Gastrocnemius medialis (tissue), 4 donors: ENCODE results near the gene PPP1CB. TPM values are rescaled to one million over a fixed set of nuclear protein-coding genes. Genes with fewer than 3 reads are reported as not detected.
A peak's percentile ranks its signal among the peaks of the same experiment; 100 is the strongest.

Source experiments
- ATAC-seq, 2 donors: fragments of 150-250 bp; one replicate each; pipeline ENCODE4 v1.9.1; 2016
- DNase-seq, 2 donors: peaks; one replicate each; pipeline ENCODE4 v3.0.0-alpha.2; 2019
- H3K27ac ChIP-seq, 4 donors: fragments of 200-600 bp; sonication (generic); 1 replicate in 1 of 4; 2 replicates in 3 of 4; pipeline ENCODE4 v1.5.1; 2016 to 2018; ENCODE audit warnings: mild to moderate bottlenecking in 2 of 4, moderate library complexity in 1 of 4
- H3K27me3 ChIP-seq, 3 donors: fragments of 200-600 bp; sonication (generic) in 2 of 3; 1 replicate in 1 of 3; 2 replicates in 2 of 3; pipeline versions ENCODE4 v1.5.1 to v1.6.0; 2016 to 2019; ENCODE audit warnings: mild to moderate bottlenecking in 1 of 3, moderate library complexity in 1 of 3
- H3K36me3 ChIP-seq, 2 donors: fragments of 200-600 bp; sonication (generic) in 1 of 2; one replicate each; pipeline ENCODE4 v1.5.1; 2017 to 2018
- H3K4me1 ChIP-seq, 2 donors: fragments of 200-600 bp; sonication (generic) in 1 of 2; one replicate each; pipeline ENCODE4 v1.5.1; 2016 to 2017; ENCODE audit warnings: mild to moderate bottlenecking in 2 of 2
- H3K4me3 ChIP-seq, 4 donors: fragments of 200-600 bp; sonication (generic) in 3 of 4; 1 replicate in 1 of 4; 2 replicates in 3 of 4; pipeline ENCODE4 v1.5.1; 2016 to 2019; ENCODE audit warnings: mild to moderate bottlenecking in 2 of 4
- H3K9me3 ChIP-seq, 3 donors: fragments of 200-600 bp; sonication (generic) in 2 of 3; 1 replicate in 1 of 3; 2 replicates in 2 of 3; pipeline ENCODE4 v1.5.1; 2016 to 2019
- POLR2A ChIP-seq, 2 donors: fragments of 450-650 bp; IDR thresholded peaks; one replicate each; pipeline ENCODE4 v1.6.1; 2017; ENCODE audit warnings: antibody characterized with exemption in 2 of 2, mild to moderate bottlenecking in 2 of 2, moderate library complexity in 2 of 2
- in situ Hi-C, 4 donors: fragments of 200-750 bp; cut with MboI; loops; one replicate each; pipeline versions ENCODE4 v1.15.0 to v1.8.0; 2017; ENCODE audit warnings: low sequenced_read_pairs in 4 of 4
- intact Hi-C: fragments of 100-400 bp; cut with DNase I; formaldehyde crosslinking; loops from one replicate; pipeline ENCODE4 v1.15.1; 2023; ENCODE audit warnings: low total_unique reads
- total RNA-seq, 4 donors: library from RNA; depleted of rRNA; stranded (reverse); fragments of >200 nt; gene quantifications; one replicate each; pipeline versions ENCODE4 v1.1.0 to v1.2.3, GENCODE V29; 2016
- TF ChIP-seq, protein P1 (sequence below), 5 experiments: fragments of 450-650 bp in 3 of 5; fragments of 200-600 bp in 2 of 5; sonication (generic) in 2 of 5; IDR thresholded peaks in 4 of 5; conservative IDR thresholded peaks in 1 of 5; 1 replicate in 4 of 5; 2 replicates in 1 of 5; pipeline ENCODE4 v1.5.1; 2016 to 2019; ENCODE audit warnings: antibody characterized with exemption in 5 of 5, mild to moderate bottlenecking in 3 of 5, moderate library complexity in 3 of 5

The PPP1CB gene
- total RNA-seq, 4 donors from 2014 or later, result 230 to 419 (median 317) TPM

DNA sequence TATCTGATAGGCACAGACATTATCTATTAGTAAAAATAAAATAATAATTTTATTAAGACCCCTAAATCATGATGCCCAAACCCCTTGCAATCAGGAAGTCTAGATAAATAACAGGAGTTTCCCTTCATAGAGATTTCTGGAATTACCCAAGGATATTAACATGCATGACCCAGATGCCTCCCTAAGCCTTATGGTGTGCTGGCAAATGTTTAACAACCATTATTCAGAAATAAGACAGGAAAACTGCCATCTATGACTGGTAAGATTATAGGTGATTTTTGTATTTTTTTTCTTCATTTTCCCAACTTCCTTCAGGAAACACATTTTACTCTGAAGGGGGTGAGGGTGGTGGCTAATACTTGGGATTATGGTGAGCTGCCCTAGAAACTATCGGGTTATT is 2.7 kb upstream of the PPP1CB start:
- Histone ChIP-seq H3K36me3 (no peaks in the 10 kb centered on the region), H3K27me3 (no peaks in the 10 kb centered on the region), H3K4me3 (no peak overlapping the region), H3K4me1 (peaks cover 35 to 46% of the 10 kb centered on the region in 2 donors), H3K27ac (peak overlapping the region; percentile 96 to 99 (median 97)), H3K9me3 (no peaks in the 10 kb centered on the region)
- TF ChIP-seq, protein P1, sequence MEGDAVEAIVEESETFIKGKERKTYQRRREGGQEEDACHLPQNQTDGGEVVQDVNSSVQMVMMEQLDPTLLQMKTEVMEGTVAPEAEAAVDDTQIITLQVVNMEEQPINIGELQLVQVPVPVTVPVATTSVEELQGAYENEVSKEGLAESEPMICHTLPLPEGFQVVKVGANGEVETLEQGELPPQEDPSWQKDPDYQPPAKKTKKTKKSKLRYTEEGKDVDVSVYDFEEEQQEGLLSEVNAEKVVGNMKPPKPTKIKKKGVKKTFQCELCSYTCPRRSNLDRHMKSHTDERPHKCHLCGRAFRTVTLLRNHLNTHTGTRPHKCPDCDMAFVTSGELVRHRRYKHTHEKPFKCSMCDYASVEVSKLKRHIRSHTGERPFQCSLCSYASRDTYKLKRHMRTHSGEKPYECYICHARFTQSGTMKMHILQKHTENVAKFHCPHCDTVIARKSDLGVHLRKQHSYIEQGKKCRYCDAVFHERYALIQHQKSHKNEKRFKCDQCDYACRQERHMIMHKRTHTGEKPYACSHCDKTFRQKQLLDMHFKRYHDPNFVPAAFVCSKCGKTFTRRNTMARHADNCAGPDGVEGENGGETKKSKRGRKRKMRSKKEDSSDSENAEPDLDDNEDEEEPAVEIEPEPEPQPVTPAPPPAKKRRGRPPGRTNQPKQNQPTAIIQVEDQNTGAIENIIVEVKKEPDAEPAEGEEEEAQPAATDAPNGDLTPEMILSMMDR (IDR thresholded peaks at IDR 0.05 in 4 of 5, conservative IDR thresholded peaks at IDR 0.05 in 1 of 5), result no peak
- no peak for TF ChIP-seq POLR2A (IDR thresholded peaks at IDR 0.05)
- in situ Hi-C loops (no loop called here), intact Hi-C loops (no loop called here)
- DNase-seq (no peak), ATAC-seq (no peak)

DNA sequence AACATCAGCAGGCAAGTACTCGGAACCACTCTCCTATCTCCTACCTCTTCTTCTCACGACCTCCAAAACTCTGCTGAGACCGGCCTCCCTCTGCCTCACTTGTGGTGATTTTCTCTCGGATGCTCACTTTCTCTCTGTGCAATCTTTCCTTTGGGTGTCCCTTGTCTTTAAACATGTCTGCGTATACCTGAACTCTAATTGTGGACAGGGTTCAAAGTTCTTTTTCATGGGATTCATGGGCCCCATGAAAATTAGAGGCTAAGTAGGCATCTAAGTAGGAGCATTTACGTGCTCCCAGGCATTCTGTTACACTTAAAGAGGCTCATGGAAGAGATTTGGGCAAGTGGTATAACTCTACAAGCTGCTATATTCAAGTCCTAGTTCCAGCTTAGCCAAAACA is 2.1 kb upstream of the PPP1CB start:
- H3K27me3 ChIP-seq, result no peaks in the 10 kb centered on the region
- TF ChIP-seq, protein P1 (IDR thresholded peaks at IDR 0.05 in 4 of 5, conservative IDR thresholded peaks at IDR 0.05 in 1 of 5), result no peak
- TF ChIP-seq POLR2A (IDR thresholded peaks at IDR 0.05), result no peak
- in situ Hi-C loops, result no loop called here
- H3K27ac ChIP-seq, result peak overlapping the region; percentile 96 to 99 (median 97)
- DNase-seq (no peak), ATAC-seq (no peak)
- no peak overlapping the region for H3K4me3 ChIP-seq
- intact Hi-C loops, result no loop called here
- no peaks in the 10 kb centered on the region for H3K36me3 ChIP-seq
- H3K4me1 ChIP-seq, result peaks cover 41 to 49% of the 10 kb centered on the region in 2 donors
- no peaks in the 10 kb centered on the region for H3K9me3 ChIP-seq

DNA sequence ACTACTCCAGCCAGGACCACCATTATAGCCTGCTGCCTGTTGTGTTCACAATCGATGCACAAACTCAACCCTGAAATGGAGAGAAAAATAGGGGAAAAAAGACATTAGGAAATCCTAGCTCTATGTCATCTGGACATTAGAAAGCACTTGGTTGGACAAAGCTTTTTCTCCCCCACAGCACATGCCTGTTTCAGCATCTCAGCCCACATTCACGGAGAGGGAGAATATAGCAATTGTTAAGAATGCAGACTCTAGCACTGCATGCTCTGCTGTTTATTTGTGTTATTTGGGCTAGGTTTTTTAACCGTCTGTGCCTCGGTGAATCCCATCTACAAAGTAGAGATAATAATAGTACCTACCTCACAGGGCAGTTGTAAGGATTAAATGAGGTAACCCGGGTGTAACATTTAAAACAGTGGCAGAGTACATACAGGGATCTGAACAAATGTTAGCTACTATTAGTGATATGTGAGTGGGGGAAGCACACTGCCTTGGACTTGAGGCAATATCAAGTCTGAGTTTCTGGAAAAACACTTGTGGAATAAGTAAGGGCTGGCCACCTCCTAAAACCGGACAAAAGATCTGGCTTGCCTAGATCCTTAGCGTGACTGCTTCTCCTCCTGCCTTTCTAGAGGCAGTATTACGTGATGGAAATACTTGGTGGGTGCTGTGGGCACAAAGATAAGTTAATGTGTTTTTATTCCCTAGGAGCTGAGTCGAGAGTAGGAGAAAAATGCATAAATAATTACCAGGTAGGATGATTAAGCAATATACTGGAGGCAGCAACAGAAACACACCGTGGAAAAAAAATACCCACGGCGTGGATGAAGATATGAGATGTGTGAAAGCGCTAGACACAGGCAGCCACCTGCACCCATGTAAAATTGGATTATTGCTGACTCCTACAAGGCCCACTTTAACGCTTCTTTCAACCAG is 1.0 kb upstream of the PPP1CB start:
- TF ChIP-seq, protein P1 (IDR thresholded peaks at IDR 0.05 in 4 of 5, conservative IDR thresholded peaks at IDR 0.05 in 1 of 5), result no peak
- no peak for TF ChIP-seq POLR2A (IDR thresholded peaks at IDR 0.05)
- intact Hi-C loops, result loop anchor here (1.0 to 5.0 kb wide), 5 partner anchors 28 to 353 kb away; no protein-coding TSS in a partner anchor
- in situ Hi-C loops, result loop anchor here (5.0 to 10.0 kb wide), 3 partner anchors 156 to 166 kb away; no protein-coding TSS in a partner anchor
- Histone ChIP-seq H3K27ac (peak overlapping the region; percentile 96 to 99 (median 97)), H3K9me3 (no peaks in the 10 kb centered on the region), H3K4me3 (peak overlapping the region; percentile 74 to 90 (median 88)), H3K36me3 (no peaks in the 10 kb centered on the region), H3K4me1 (peaks cover 47 to 52% of the 10 kb centered on the region in 2 donors), H3K27me3 (no peaks in the 10 kb centered on the region)
- ATAC-seq, result peak in 1 of 2 donors; percentile 14
- DNase-seq, result no peak

DNA sequence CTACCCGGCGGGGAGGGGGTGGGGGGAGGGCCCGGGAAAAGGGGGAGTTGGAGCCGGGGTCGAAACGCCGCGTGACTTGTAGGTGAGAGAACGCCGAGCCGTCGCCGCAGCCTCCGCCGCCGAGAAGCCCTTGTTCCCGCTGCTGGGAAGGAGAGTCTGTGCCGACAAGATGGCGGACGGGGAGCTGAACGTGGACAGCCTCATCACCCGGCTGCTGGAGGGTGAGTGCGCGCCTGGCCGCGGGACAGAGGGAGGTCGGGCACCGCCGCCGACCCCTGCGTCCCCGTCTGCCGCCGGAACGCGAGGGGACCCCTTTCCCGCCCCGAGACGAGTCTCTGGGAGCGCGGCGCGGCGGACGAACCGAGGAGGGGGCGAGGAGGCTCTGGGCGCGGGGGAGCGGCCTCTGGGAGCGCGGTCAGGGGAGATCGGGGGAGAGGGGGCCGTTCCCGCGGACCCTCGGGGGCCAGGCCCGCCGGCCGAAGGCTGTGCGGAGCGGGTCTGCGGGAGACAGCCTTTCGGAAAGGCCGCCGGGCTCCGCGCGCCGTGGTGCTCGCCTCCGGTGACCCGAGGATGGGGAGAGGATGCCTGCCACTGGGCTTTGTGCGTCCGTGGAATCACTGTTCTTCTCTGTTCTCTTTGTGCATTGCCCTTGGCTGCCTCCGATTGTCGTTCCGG is 463 bp downstream of the PPP1CB start:
- in situ Hi-C loops, result loop anchor here (5.0 to 10.0 kb wide), 3 partner anchors 157 to 167 kb away; no protein-coding TSS in a partner anchor
- peak in 1 of 2 donors; percentile 39 for DNase-seq
- no peak for TF ChIP-seq POLR2A (IDR thresholded peaks at IDR 0.05)
- TF ChIP-seq, protein P1 (IDR thresholded peaks at IDR 0.05 in 4 of 5, conservative IDR thresholded peaks at IDR 0.05 in 1 of 5), result no peak

More for the DNA sequence above, 463 bp downstream of the PPP1CB start:
- Histone ChIP-seq H3K36me3 (no peaks in the 10 kb centered on the region), H3K4me3 (peak overlapping the region; percentile 70 to 90 (median 88)), H3K4me1 (peaks cover 50 to 57% of the 10 kb centered on the region in 2 donors), H3K9me3 (no peaks in the 10 kb centered on the region), H3K27me3 (no peaks in the 10 kb centered on the region), H3K27ac (peak overlapping the region; percentile 96 to 99 (median 97))
- peak; percentile 51 to 52 for ATAC-seq
- intact Hi-C loops, result loop anchor here (1.0 to 5.0 kb wide), 6 partner anchors 26 to 355 kb away; no protein-coding TSS in a partner anchor
